Endothelial cell of umbilical vein (primary cell): ENCODE measurements around the gene SFT2D1. TPM values are rescaled to one million over a fixed set of nuclear protein-coding genes. Genes with fewer than 3 reads are reported as not detected.

ENCODE experiments used
- BruUV-seq: library from RNA; stranded (reverse); fragments of 400-500 nt; replicated peaks from 2 replicates; lab custom pipeline; 2021; lab: Mats Ljungman, UMichigan
- CTCF ChIA-PET: fragments of 300-600, 350-600 bp; sonication (Branson Sonifier 250); formaldehyde crosslinking; loops from one replicate; lab custom pipeline; 2021; ENCODE audit warnings: antibody characterized with exemption, inconsistent platforms; lab: Charles Lee
- POLR2A ChIA-PET: fragments of 300-600, 350-600 bp; sonication (Branson Sonifier 250); formaldehyde crosslinking; loops from one replicate; lab custom pipeline; 2021; ENCODE audit warnings: antibody characterized with exemption, inconsistent platforms; lab: Charles Lee
- DNase-seq: peaks from one replicate; pipeline ENCODE4 v3.0.0-alpha.2; 2011; ENCODE audit warnings: low read depth, low spot score
- FAIRE-seq: peaks from 2 replicates; lab custom pipeline; 2011; peaks lifted over from hg19 to GRCh38; lab: Jason Lieb, UNC
- H2AFZ ChIP-seq: 2 replicates; pipeline ENCODE4 v1.6.0; 2012; ENCODE audit warnings: low read depth, low read length, control low read depth, inconsistent platforms
- H3K27ac ChIP-seq: 2 replicates; pipeline ENCODE4 v1.5.1; 2011; ENCODE audit warnings: low read depth, mild to moderate bottlenecking, control low read depth, low read length, moderate library complexity; ENCODE audit not compliant: insufficient read depth
- H3K27me3 ChIP-seq, 2 experiments: 2 replicates each; pipeline versions ENCODE4 v1.6.0 to v1.6.1; 2011; ENCODE audit warnings: low read length in 2 of 2, mixed read lengths in 1 of 2; ENCODE audit not compliant: control insufficient read depth in 2 of 2, insufficient read depth in 2 of 2
- H3K36me3 ChIP-seq, 2 experiments: 2 replicates in 1 of 2; 3 replicates in 1 of 2; pipeline ENCODE4 v1.5.1; 2011; ENCODE audit warnings: low read length in 2 of 2, mild to moderate bottlenecking in 1 of 2, moderate library complexity in 1 of 2; ENCODE audit not compliant: control insufficient read depth in 2 of 2, insufficient read depth in 2 of 2; ENCODE audit errors: extremely low read depth in 1 of 2
- H3K4me1 ChIP-seq: 3 replicates; pipeline ENCODE4 v1.5.1; 2011; ENCODE audit warnings: mild to moderate bottlenecking, low read length; ENCODE audit not compliant: control insufficient read depth, insufficient read depth; ENCODE audit errors: extremely low read depth
- H3K4me2 ChIP-seq: 2 replicates; pipeline ENCODE4 v1.6.1; 2011; ENCODE audit warnings: low read length, control low read depth, mixed read lengths; ENCODE audit not compliant: insufficient read depth
- H3K4me3 ChIP-seq, 3 experiments: fragments of 200-600 bp in 1 of 3; sonication (generic), shearing (Covaris generic) in 1 of 3; replicated peaks in 1 of 3; 2 replicates each; pipeline ENCODE4 v1.5.1; 2011 to 2016; ENCODE audit warnings: control low read depth in 3 of 3, low read length in 3 of 3, mild to moderate bottlenecking in 2 of 3, inconsistent platforms in 1 of 3, low read depth in 1 of 3, moderate library complexity in 1 of 3; ENCODE audit not compliant: insufficient read depth in 1 of 3
- H3K79me2 ChIP-seq: 2 replicates; pipeline ENCODE4 v1.6.0; 2012; ENCODE audit warnings: low read length, inconsistent platforms; ENCODE audit not compliant: control insufficient read depth, insufficient read depth
- H3K9ac ChIP-seq: replicated peaks from 2 replicates; pipeline ENCODE3; 2011; ENCODE audit warnings: low read length, control low read depth; ENCODE audit not compliant: insufficient read depth; ENCODE audit errors: extremely low read depth
- H3K9me1 ChIP-seq: replicated peaks from 3 replicates; pipeline ENCODE4 v1.6.0; 2011; ENCODE audit warnings: mild to moderate bottlenecking, low read length; ENCODE audit not compliant: control insufficient read depth, insufficient read depth; ENCODE audit errors: extremely low read depth
- H3K9me3 ChIP-seq: replicated peaks from 2 replicates; pipeline ENCODE4 v1.5.1; 2012; ENCODE audit warnings: low read length, inconsistent platforms; ENCODE audit not compliant: control insufficient read depth, insufficient read depth
- H4K20me1 ChIP-seq: replicated peaks from 2 replicates; pipeline ENCODE3; 2011; ENCODE audit warnings: mild to moderate bottlenecking, low read length; ENCODE audit not compliant: control insufficient read depth, insufficient read depth; ENCODE audit errors: extremely low read depth
- CTCF ChIP-seq, 2 donors: IDR thresholded peaks; 1 replicate in 1 of 2; 2 replicates in 1 of 2; pipeline ENCODE4 v1.5.1; 2011; ENCODE audit warnings: low read length in 2 of 2, mild to moderate bottlenecking in 2 of 2, moderate library complexity in 2 of 2, control low read depth in 1 of 2, inconsistent platforms in 1 of 2, low read depth in 1 of 2; ENCODE audit not compliant: insufficient read depth in 1 of 2; ENCODE audit errors: extremely low read depth in 1 of 2
- EZH2 ChIP-seq: IDR thresholded peaks from 2 replicates; pipeline ENCODE4 v1.6.1; 2012; ENCODE audit warnings: borderline replicate concordance, low read depth, mild to moderate bottlenecking, moderate library complexity, low read length, inconsistent platforms; ENCODE audit not compliant: severe bottlenecking
- FOS ChIP-seq: IDR thresholded peaks from 2 replicates; pipeline ENCODE4 v1.6.1; 2011; ENCODE audit warnings: mild to moderate bottlenecking, low read length, moderate library complexity, borderline replicate concordance; ENCODE audit not compliant: insufficient read depth
- GATA2 ChIP-seq: IDR thresholded peaks from 2 replicates; pipeline ENCODE4 v1.7.0; 2011; ENCODE audit warnings: low read depth, mild to moderate bottlenecking, moderate library complexity, mixed read lengths, low read length; ENCODE audit not compliant: insufficient read length, insufficient read depth
- JUN ChIP-seq: IDR thresholded peaks from 2 replicates; pipeline ENCODE4 v1.6.1; 2011; ENCODE audit warnings: borderline replicate concordance, low read depth; ENCODE audit not compliant: insufficient read length, insufficient read depth
- MAX ChIP-seq: IDR thresholded peaks from 2 replicates; pipeline ENCODE4 v1.6.1; 2011; ENCODE audit not compliant: insufficient read depth, insufficient read length
- MYC ChIP-seq: IDR thresholded peaks from one replicate; pipeline ENCODE4 v1.6.1; 2011; ENCODE audit warnings: mild to moderate bottlenecking, low read depth, low read length
- POLR2A ChIP-seq: IDR thresholded peaks from 2 replicates; pipeline ENCODE4 v1.6.1; 2012; ENCODE audit warnings: low read depth, mild to moderate bottlenecking, control low read depth, low read length
- POLR2AphosphoS5 ChIP-seq: IDR thresholded peaks from 2 replicates; pipeline ENCODE4 v1.6.1; 2012; ENCODE audit warnings: low read depth, mild to moderate bottlenecking, control low read depth, low read length, moderate library complexity; ENCODE audit not compliant: insufficient read depth
- dilution Hi-C: fragments of 300-500 bp; cut with MboI; formaldehyde crosslinking; loops from one replicate; pipeline ENCODE4 v1.15.0; 2019; ENCODE audit warnings: low sequenced_read_pairs; ENCODE audit not compliant: extremely low pct_ligation_motif_present
- intact Hi-C: fragments of 100-400 bp; cut with micrococcal nuclease; formaldehyde crosslinking; loops from one replicate; pipeline ENCODE4 v1.10.0; 2022
- polyA plus RNA-seq, 4 experiments: library from polyadenylated mRNA; depleted of rRNA in 3 of 4; stranded (reverse) in 3 of 4; unstranded in 1 of 4; fragments of >200 nt; gene quantifications; 2 replicates each; pipeline versions ENCODE4 v1.2.1 to v1.2.3, GENCODE V29; 2011 to 2012; ENCODE audit warnings: missing spikeins in 1 of 4
- total RNA-seq: library from RNA; stranded (reverse); gene quantifications from 2 replicates; pipeline ENCODE4 v1.2.3, GENCODE V29; 2021

The SFT2D1 gene
- total and polyA plus RNA-seq, 2 donors (not counting 3 experiments of a cell fraction or from before 2014, with no cell fraction given), result 22.9 to 30.6 TPM

GRCh38 chr6:166301611-166302529 lies 40.5 kb downstream of the SFT2D1 start:
- no peaks in the 10 kb centered on the region for H4K20me1 ChIP-seq
- POLR2A ChIA-PET, result no interaction called here
- no peaks in the 10 kb centered on the region for H3K9me1 ChIP-seq
- no peaks in the 10 kb centered on the region for H3K79me2 ChIP-seq
- dilution Hi-C loops, result no loop called here
- H2AFZ ChIP-seq, result no peak overlapping the region
- no peak overlapping the region for H3K4me3 ChIP-seq
- no peaks in the 10 kb centered on the region for H3K9me3 ChIP-seq
- no peak overlapping the region for H3K27ac ChIP-seq
- no peaks in the 10 kb centered on the region for H3K4me1 ChIP-seq
- intact Hi-C loops, result no loop called here
- FAIRE-seq (no peak), DNase-seq (no peak)
- no peak overlapping the region for H3K4me2 ChIP-seq
- no TSS peak for BruUV-seq
- peaks cover 19 to 20% of the 10 kb centered on the region in 2 experiments for H3K27me3 ChIP-seq
- no peaks in the 10 kb centered on the region for H3K36me3 ChIP-seq
- TF ChIP-seq POLR2A, result no peak
- TF ChIP-seq MYC, result no peak
- no peak for TF ChIP-seq FOS
- no peak for TF ChIP-seq MAX
- no peak for TF ChIP-seq EZH2
- TF ChIP-seq CTCF (IDR thresholded peaks at IDR 0.05; ENCODE audit: extremely low read depth in 1 of 2, insufficient read depth in 1 of 2, low read depth in 1 of 2, low read length in 2 of 2), result no peak
- TF ChIP-seq POLR2AphosphoS5, result no peak
- no peak for TF ChIP-seq GATA2
- TF ChIP-seq JUN, result no peak
- CTCF ChIA-PET, result no interaction called here
- H3K9ac ChIP-seq, result no peak overlapping the region
